GM12878 (cell line): Measurements from ENCODE around the gene ERC1. TPM values are rescaled to one million over a fixed set of nuclear protein-coding genes. Genes with fewer than 3 reads are reported as not detected.

ENCODE experiments used
- ATAC-seq: fragments of 200-7000 bp; cut with Tn5 transposase; 3 replicates; pipeline ENCODE4 v1.9.1; 2020; ENCODE audit warnings: mild to moderate bottlenecking, moderate library complexity
- BruUV-seq: library from RNA; stranded (reverse); fragments of 400-500 nt; replicated peaks from 2 replicates; lab custom pipeline; 2021; lab: Mats Ljungman, UMichigan
- CTCF ChIA-PET: fragments of 300-600 bp; sonication (Branson Sonifier 250); formaldehyde crosslinking; extraction: SDS; loops from one replicate; lab custom pipeline; 2021; ENCODE audit warnings: inconsistent platforms; lab: Yijun Ruan, JAX
- POLR2A ChIA-PET: fragments of 350-600 bp; formaldehyde crosslinking; extraction: SDS; loops from one replicate; lab custom pipeline; 2021; ENCODE audit warnings: inconsistent platforms; lab: Charles Lee
- RAD21 ChIA-PET: fragments of 300-600 bp; sonication (Branson Sonifier 250); formaldehyde crosslinking; loops from one replicate; lab custom pipeline; 2023; ENCODE audit warnings: antibody characterized with exemption; ENCODE audit not compliant: unreplicated experiment; lab: Charles Lee
- SMC1A ChIA-PET: fragments of 300-600 bp; sonication (Branson Sonifier 250); formaldehyde crosslinking; loops from one replicate; lab custom pipeline; 2023; ENCODE audit not compliant: unreplicated experiment, uncharacterized antibody; lab: Charles Lee
- DNase-seq: peaks from one replicate; pipeline ENCODE4 v3.0.0-alpha.2; 2011; ENCODE audit warnings: low read depth, low spot score
- FAIRE-seq: peaks from 3 replicates; lab custom pipeline; 2011; peaks lifted over from hg19 to GRCh38; lab: Jason Lieb, UNC
- H2AFZ ChIP-seq: 2 replicates; pipeline ENCODE4 v1.6.0; 2011; ENCODE audit warnings: low read depth, low read length, control low read depth; ENCODE audit not compliant: control insufficient read depth
- H3K27ac ChIP-seq: 2 replicates; pipeline ENCODE4 v1.5.1; 2011; ENCODE audit warnings: control low read depth; ENCODE audit not compliant: control insufficient read depth, insufficient read depth
- H3K27me3 ChIP-seq, 2 experiments: replicated peaks in 1 of 2; 2 replicates each; pipeline versions ENCODE4 v1.6.0 to v1.6.1; 2011; ENCODE audit warnings: low read length in 1 of 2; ENCODE audit not compliant: control insufficient read depth in 2 of 2, insufficient read depth in 2 of 2
- H3K36me3 ChIP-seq, 2 experiments: 2 replicates each; pipeline ENCODE4 v1.5.1; 2011; ENCODE audit warnings: low read length in 1 of 2; ENCODE audit not compliant: control insufficient read depth in 2 of 2, insufficient read depth in 2 of 2
- H3K4me1 ChIP-seq: 2 replicates; pipeline ENCODE4 v1.6.1; 2011; ENCODE audit warnings: mild to moderate bottlenecking, low read length, moderate library complexity, mixed read lengths; ENCODE audit not compliant: control insufficient read depth, insufficient read depth
- H3K4me2 ChIP-seq: 2 replicates; pipeline ENCODE4 v1.6.0; 2011; ENCODE audit warnings: control low read depth; ENCODE audit not compliant: control insufficient read depth, insufficient read depth
- H3K4me3 ChIP-seq: fragments of 200-600 bp; sonication (generic); 2 replicates; pipeline ENCODE4 v1.5.1; 2016
- H3K79me2 ChIP-seq: 2 replicates; pipeline ENCODE4 v1.6.0; 2011; ENCODE audit warnings: low read length; ENCODE audit not compliant: control insufficient read depth, insufficient read depth
- H3K9ac ChIP-seq: 2 replicates; pipeline ENCODE4 v1.8.0; 2011; ENCODE audit warnings: low read length, control low read depth, mixed read lengths; ENCODE audit not compliant: control insufficient read depth, insufficient read depth
- H3K9me3 ChIP-seq: replicated peaks from 3 replicates; pipeline ENCODE4 v1.5.1; 2011; ENCODE audit warnings: mild to moderate bottlenecking, low read length; ENCODE audit not compliant: control insufficient read depth, insufficient read depth
- H4K20me1 ChIP-seq: 2 replicates; pipeline ENCODE4 v1.6.0; 2011; ENCODE audit not compliant: control insufficient read depth, insufficient read depth
- ATF3 ChIP-seq: IDR thresholded peaks from 2 replicates; pipeline ENCODE4 v1.6.1; 2011; ENCODE audit warnings: low read depth, mild to moderate bottlenecking, low read length, moderate library complexity, borderline replicate concordance; ENCODE audit errors: extremely low read depth
- CBX3 ChIP-seq: fragments of 200-600 bp; sonication (generic); IDR thresholded peaks from 2 replicates; pipeline ENCODE4 v1.6.1; 2016; ENCODE audit warnings: low read depth, borderline replicate concordance
- EED ChIP-seq: sonication (generic); IDR thresholded peaks from 2 replicates; pipeline ENCODE4 v1.6.1; 2016; ENCODE audit warnings: antibody characterized with exemption, low read depth
- FOXM1 ChIP-seq: IDR thresholded peaks from 2 replicates; pipeline ENCODE4 v1.6.1; 2012; ENCODE audit warnings: low read depth, mild to moderate bottlenecking, inconsistent platforms, low read length, moderate library complexity
- IKZF1 ChIP-seq: fragments of 450-650 bp; conservative IDR thresholded peaks from 2 replicates; pipeline ENCODE4 v1.6.1; 2017; ENCODE audit warnings: antibody characterized with exemption, mild to moderate bottlenecking
- IRF4 ChIP-seq: IDR thresholded peaks from 2 replicates; pipeline ENCODE4 v1.6.1; 2011; ENCODE audit warnings: low read depth, low read length
- MEF2A ChIP-seq: IDR thresholded peaks from 2 replicates; pipeline ENCODE4 v1.6.1; 2011; ENCODE audit warnings: low read depth, mild to moderate bottlenecking, low read length, moderate library complexity; ENCODE audit not compliant: insufficient read depth
- NFYB ChIP-seq: IDR thresholded peaks from 2 replicates; pipeline ENCODE4 v1.6.1; 2011; ENCODE audit warnings: low read depth, mild to moderate bottlenecking, low read length, improper control_type of control experiment, moderate library complexity; ENCODE audit not compliant: insufficient read depth
- NR2C1 ChIP-seq: fragments of 450-650 bp; IDR thresholded peaks from 2 replicates; pipeline ENCODE4 v1.6.1; 2017; ENCODE audit warnings: antibody characterized with exemption, mild to moderate bottlenecking, moderate library complexity
- PAX5 ChIP-seq: IDR thresholded peaks from 2 replicates; pipeline ENCODE4 v1.6.1; 2011; ENCODE audit warnings: low read depth, low read length, borderline replicate concordance
- PML ChIP-seq: IDR thresholded peaks from 2 replicates; pipeline ENCODE4 v1.6.1; 2012; ENCODE audit warnings: low read length, inconsistent platforms
- SP1 ChIP-seq: IDR thresholded peaks from one replicate; pipeline ENCODE4 v1.6.1; 2011; ENCODE audit warnings: low read depth, low read length
- SREBF1 ChIP-seq: IDR thresholded peaks from 2 replicates; pipeline ENCODE4 v1.6.1; 2012; ENCODE audit warnings: mild to moderate bottlenecking, low read length
- SRF ChIP-seq, 2 experiments: IDR thresholded peaks; 2 replicates each; pipeline ENCODE4 v1.6.1; 2011; ENCODE audit warnings: low read depth in 2 of 2, low read length in 2 of 2, mild to moderate bottlenecking in 1 of 2, moderate library complexity in 1 of 2
- STAT1 ChIP-seq: fragments of 450-650 bp; conservative IDR thresholded peaks from 2 replicates; pipeline ENCODE4 v1.6.1; 2014; ENCODE audit warnings: antibody characterized with exemption, mild to moderate bottlenecking
- STAT3 ChIP-seq: IDR thresholded peaks from 2 replicates; pipeline ENCODE4 v1.6.1; 2011; ENCODE audit warnings: low read depth, low read length, improper control_type of control experiment
- ZBTB4 ChIP-seq: fragments of 450-650 bp; formaldehyde crosslinking; IDR thresholded peaks from 2 replicates; pipeline ENCODE4 v1.4.0; 2022; ENCODE audit warnings: mild to moderate bottlenecking, moderate library complexity
- ZNF24 ChIP-seq: fragments of 450-650 bp; IDR thresholded peaks from 2 replicates; pipeline ENCODE4 v1.6.1; 2017; ENCODE audit warnings: antibody characterized with exemption, mild to moderate bottlenecking
- ZNF384 ChIP-seq: IDR thresholded peaks from 2 replicates; pipeline ENCODE4 v1.6.1; 2012; ENCODE audit warnings: low read depth, mild to moderate bottlenecking, low read length, improper control_type of control experiment, borderline replicate concordance
- ZZZ3 ChIP-seq: IDR thresholded peaks from 2 replicates; pipeline ENCODE4 v1.6.1; 2011; ENCODE audit warnings: low read depth; ENCODE audit not compliant: control insufficient read depth, insufficient read length
- WGBS: methylation state at CpG from one replicate; pipeline ENCODE4 v1.1.6; 2016; ENCODE audit warnings: low lambda C conversion rate; ENCODE audit not compliant: insufficient replicate concordance, insufficient coverage; ENCODE audit errors: missing lambda C conversion rate; 5-methylcytosine and 5-hydroxymethylcytosine counted together
- in situ Hi-C: fragments of 300-500 bp; cut with MboI; formaldehyde crosslinking; loops from 9 replicates; pipeline ENCODE4 v1.14.3; 2018; ENCODE audit warnings: mixed read lengths
- intact Hi-C: fragments of 100-400 bp; cut with micrococcal nuclease; formaldehyde crosslinking; loops from one replicate; pipeline ENCODE4 v1.14.2; 2022; ENCODE audit not compliant: unreplicated experiment
- polyA plus RNA-seq, 11 experiments: library from polyadenylated mRNA; depleted of rRNA in 4 of 11; unstranded in 6 of 11; stranded (reverse) in 5 of 11; fragments of >200 nt; fragmentation: Nextera tagmentation in 4 of 11; fragmentation: Illumina TruSeq in 1 of 11; extraction: Ambion mirVana in 4 of 11; extraction: Trizol in 1 of 11; gene quantifications; 1 replicate in 1 of 11; 2 replicates in 10 of 11; pipeline versions ENCODE4 v1.2.1 to v1.2.3, GENCODE V29; 2011 to 2016; ENCODE audit warnings: inconsistent platforms in 2 of 11, missing spikeins in 2 of 11, low read depth in 1 of 11
- total RNA-seq, 4 experiments: library from RNA; depleted of rRNA in 3 of 4; stranded (reverse); fragments of >200 nt in 3 of 4; fragmentation: Illumina TruSeq in 1 of 4; extraction: Trizol in 1 of 4; gene quantifications; 2 replicates each; pipeline versions ENCODE4 v1.2.1 to v1.2.3, GENCODE V29; 2013 to 2021

Gene ERC1
- total and polyA plus RNA-seq, 10 of the 15 experiments (the other 5 are each of a cell fraction or from before 2014, with no cell fraction given) = 0.75 to 8.0 (median 5.0) TPM

GRCh38 chr12:998020-998874 is 7.2 kb downstream of the ERC1 start:
- peak; percentile 84 for ATAC-seq
- SMC1A ChIA-PET = interaction anchor here (0.6 to 2.3 kb wide), 7 partner anchors 10 to 404 kb away, joined by 3 to 6 read pairs (median 3); no protein-coding TSS in a partner anchor
- H3K27ac ChIP-seq = no peak overlapping the region
- intact Hi-C loops (no loop called here), in situ Hi-C loops (no loop called here)
- H2AFZ ChIP-seq = no peak overlapping the region
- H3K4me2 ChIP-seq = peak overlapping the region; percentile 49
- H3K4me3 ChIP-seq = no peak overlapping the region
- POLR2A ChIA-PET = no interaction called here
- H3K27me3 ChIP-seq = no peaks in the 10 kb centered on the region
- no TSS peak for BruUV-seq
- H3K79me2 ChIP-seq = no peaks in the 10 kb centered on the region
- RAD21 ChIA-PET = interaction anchor here (0.9 to 1.5 kb wide), 4 partner anchors 40 to 94 kb away, joined by 3 to 5 read pairs (median 3); no protein-coding TSS in a partner anchor
- H3K4me1 ChIP-seq = peaks cover 21% of the 10 kb centered on the region
- FAIRE-seq = no peak
- H3K9ac ChIP-seq = no peak overlapping the region
- WGBS = 8% methylated on average over 6 of the region's 6 CpGs
- CTCF ChIA-PET = interaction anchor here (1.7 to 1.9 kb wide), 2 partner anchors 8 to 95 kb away, joined by 3 to 4 read pairs; no protein-coding TSS in a partner anchor
- no peak for DNase-seq
- no peaks in the 10 kb centered on the region for H3K36me3 ChIP-seq
- H4K20me1 ChIP-seq = no peaks in the 10 kb centered on the region
- H3K9me3 ChIP-seq = no peaks in the 10 kb centered on the region
- TF ChIP-seq STAT3 (no peak), ZZZ3 (no peak), CBX3 (no peak), NFYB (no peak), STAT1 (no peak), SP1 (no peak), ATF3 (no peak), MEF2A (peak; percentile 97), ZNF24 (no peak), FOXM1 (peak; percentile 80; the same call in 1 of the 2 replicates), PAX5 (peak; percentile 95), IKZF1 (no peak), ZBTB4 (no peak), SREBF1 (peak; percentile 68), ZNF384 (no peak), PML (no peak), SRF (IDR thresholded peaks at IDR 0.05; ENCODE audit: low read depth in 2 of 2, low read length in 2 of 2) (no peak), NR2C1 (no peak), IRF4 (0 out of 2 replicates have a peak, but pooled peaks have one; percentile 28), EED (no peak)
